MM.1S (cell line): Measurements from ENCODE around the gene ZBTB43.
"Not testable (repeated sequence)": the region's sequence is repeated elsewhere in the genome, so short reads cannot be mapped to it uniquely, and the experiment has no call there.

Experiments used
- DNase-seq: peaks from one replicate; pipeline ENCODE4 v3.0.0-alpha.2; 2015
- H2AFZ ChIP-seq: fragments of 300-600 bp; sonication (generic); 2 replicates; pipeline ENCODE4 v1.6.0; 2016; ENCODE audit warnings: antibody characterized with exemption, low read length
- H3F3A ChIP-seq: fragments of 300-600 bp; sonication (generic); 2 replicates; pipeline ENCODE4 v1.6.1; 2016; ENCODE audit warnings: mild to moderate bottlenecking, antibody characterized with exemption, low read length, moderate library complexity, mixed read lengths; ENCODE audit not compliant: insufficient read depth
- H3K27ac ChIP-seq: fragments of 300-600 bp; sonication (generic); 2 replicates; pipeline ENCODE4 v1.5.1; 2016; ENCODE audit warnings: mild to moderate bottlenecking, low read length
- H3K27me3 ChIP-seq: fragments of 300-600 bp; sonication (generic); replicated peaks from 2 replicates; pipeline ENCODE4 v1.6.0; 2016; ENCODE audit warnings: low read length; ENCODE audit not compliant: insufficient read depth
- H3K36me3 ChIP-seq: fragments of 300-600 bp; sonication (generic); replicated peaks from 2 replicates; pipeline ENCODE4 v1.6.1; 2016; ENCODE audit warnings: mild to moderate bottlenecking, low read length, mixed read lengths; ENCODE audit not compliant: insufficient read depth
- H3K4me1 ChIP-seq: fragments of 300-600 bp; sonication (generic); 2 replicates; pipeline ENCODE4 v1.6.1; 2016; ENCODE audit warnings: low read length, mixed read lengths
- H3K4me2 ChIP-seq: fragments of 300-600 bp; sonication (generic); 2 replicates; pipeline ENCODE4 v1.6.0; 2016; ENCODE audit warnings: low read depth, low read length
- H3K4me3 ChIP-seq: fragments of 300-600 bp; sonication (generic); 2 replicates; pipeline ENCODE4 v1.5.1; 2016; ENCODE audit warnings: low read length, mixed read lengths
- H3K79me2 ChIP-seq: fragments of 300-600 bp; sonication (generic); 2 replicates; pipeline ENCODE4 v1.6.1; 2016; ENCODE audit warnings: mixed run types, low read length, mixed read lengths
- H3K9ac ChIP-seq: fragments of 300-600 bp; sonication (generic); 2 replicates; pipeline ENCODE4 v1.6.1; 2016; ENCODE audit warnings: low read length, mixed read lengths
- H3K9me2 ChIP-seq: fragments of 300-600 bp; sonication (generic); replicated peaks from 2 replicates; pipeline ENCODE4 v1.6.1; 2016; ENCODE audit warnings: mild to moderate bottlenecking, low read length, mixed read lengths; ENCODE audit not compliant: insufficient read depth
- H3K9me3 ChIP-seq: fragments of 300-600 bp; sonication (generic); replicated peaks from 2 replicates; pipeline ENCODE4 v1.6.1; 2016; ENCODE audit warnings: mild to moderate bottlenecking, low read length, mixed read lengths; ENCODE audit not compliant: insufficient read depth
- H4K20me1 ChIP-seq: fragments of 300-600 bp; sonication (generic); 2 replicates; pipeline ENCODE4 v1.6.1; 2016; ENCODE audit warnings: mild to moderate bottlenecking, low read length, moderate library complexity, mixed read lengths; ENCODE audit not compliant: insufficient read depth
- CTCF ChIP-seq: fragments of 300-600 bp; sonication (generic); IDR thresholded peaks from 2 replicates; pipeline ENCODE4 v1.5.1; 2016; ENCODE audit warnings: antibody characterized with exemption, low read length, mixed read lengths
- EZH2 ChIP-seq: fragments of 300-600 bp; sonication (generic); optimal IDR thresholded peaks from 2 replicates; pipeline ENCODE3; 2017; ENCODE audit warnings: low read depth, mild to moderate bottlenecking, antibody characterized with exemption, low read length, mixed read lengths
- EZH2phosphoT487 ChIP-seq: fragments of 300-600 bp; sonication (generic); IDR thresholded peaks from 2 replicates; pipeline ENCODE4 v1.6.1; 2018; ENCODE audit warnings: antibody characterized with exemption, low read length

The ZBTB43 gene

GRCh38 chr9:126822278-126822677 is 17.4 kb downstream of the ZBTB43 start:
- Histone ChIP-seq H2AFZ (no peak overlapping the region), H3K36me3 (peaks cover 14% of the 10 kb centered on the region), H3K9ac (no peak overlapping the region), H3K9me3 (no peaks in the 10 kb centered on the region), H3K79me2 (peaks cover 71% of the 10 kb centered on the region), H3K4me1 (no peaks in the 10 kb centered on the region), H3K9me2 (no peaks in the 10 kb centered on the region), H3K27me3 (no peaks in the 10 kb centered on the region), H3K27ac (no peak overlapping the region), H3K4me2 (no peak overlapping the region), H3K4me3 (no peak overlapping the region), H4K20me1 (0 out of 2 replicates have a peak, but pooled peaks cover 4% of the 10 kb centered on the region), H3F3A (no peaks in the 10 kb centered on the region)
- TF ChIP-seq EZH2 (no peak), EZH2phosphoT487 (no peak), CTCF (no peak)
- DNase-seq, result no peak

GRCh38 chr9:126822873-126823272 is 18.0 kb downstream of the ZBTB43 start:
- TF ChIP-seq CTCF, result no peak
- no peak for TF ChIP-seq EZH2
- TF ChIP-seq EZH2phosphoT487, result no peak
- Histone ChIP-seq H3K4me1 (no peaks in the 10 kb centered on the region), H3K27ac (no peak overlapping the region), H3K9ac (no peak overlapping the region), H3F3A (no peaks in the 10 kb centered on the region), H3K36me3 (peaks cover 14% of the 10 kb centered on the region), H3K4me3 (no peak overlapping the region), H3K9me2 (no peaks in the 10 kb centered on the region), H3K79me2 (peaks cover 70% of the 10 kb centered on the region), H3K9me3 (no peaks in the 10 kb centered on the region), H3K27me3 (no peaks in the 10 kb centered on the region), H2AFZ (no peak overlapping the region), H3K4me2 (no peak overlapping the region), H4K20me1 (0 out of 2 replicates have a peak, but pooled peaks cover 4% of the 10 kb centered on the region)
- DNase-seq, result no peak

- not testable (repeated sequence) for H3K27ac ChIP-seq, H3K27me3 ChIP-seq, H3K9ac ChIP-seq, H3K4me2 ChIP-seq, H3K9me2 ChIP-seq, DNase-seq, H3K4me1 ChIP-seq, H3K4me3 ChIP-seq, H3K36me3 ChIP-seq, H4K20me1 ChIP-seq, H3K9me3 ChIP-seq, H2AFZ ChIP-seq, H3F3A ChIP-seq
- peaks cover 63% of the 10 kb centered on the region for H3K79me2 ChIP-seq
These were observed 19.2 kb downstream of the ZBTB43 start for GRCh38 chr9:126824052-126824451.

- no peaks in the 10 kb centered on the region for H3K27me3 ChIP-seq
- H3K79me2 ChIP-seq, result peaks cover 57% of the 10 kb centered on the region
- no peak overlapping the region for H3K4me2 ChIP-seq
- no peaks in the 10 kb centered on the region for H3K9me3 ChIP-seq
- no peaks in the 10 kb centered on the region for H3K36me3 ChIP-seq
- H3K9me2 ChIP-seq, result no peaks in the 10 kb centered on the region
- H3K4me3 ChIP-seq, result no peak overlapping the region
- DNase-seq, result no peak
- no peak overlapping the region for H3K27ac ChIP-seq
- no peaks in the 10 kb centered on the region for H3F3A ChIP-seq
- no peak overlapping the region for H2AFZ ChIP-seq
- no peak overlapping the region for H3K9ac ChIP-seq
- no peaks in the 10 kb centered on the region for H4K20me1 ChIP-seq
- TF ChIP-seq CTCF, result no peak
- TF ChIP-seq EZH2phosphoT487, result no peak
- no peak for TF ChIP-seq EZH2
- no peaks in the 10 kb centered on the region for H3K4me1 ChIP-seq
These were observed 22.4 kb downstream of the ZBTB43 start for GRCh38 chr9:126827227-126827626.
